ENCODE data around the gene F12.
A peak's percentile ranks its signal among the peaks of the same experiment; 100 is the strongest.

The F12 gene

GRCh38 chr5:177445917-177446199 is 36.5 kb upstream of the F12 start:
- Histone ChIP-seq H3K9me3 (ENCODE audit: insufficient read depth, low read depth, low read length) (peaks cover 6% of the 10 kb centered on the region), H3K36me3 (ENCODE audit: control insufficient read depth in 1 of 2, insufficient read depth in 2 of 2, low read length in 2 of 2) (peaks cover 14 to 16% of the 10 kb centered on the region in 2 experiments), H2BK120ac (ENCODE audit: insufficient read depth, low read length, poor library complexity) (no peak overlapping the region), H3K27ac (ENCODE audit: low read depth, low read length) (no peak overlapping the region), H4K8ac (ENCODE audit: low read depth, low read length) (peak overlapping the region; percentile 10), H3K14ac (ENCODE audit: low read length) (no peak overlapping the region), H3K9ac (ENCODE audit: low read length) (no peak overlapping the region), H3K4me3 (ENCODE audit: low read depth, low read length) (no peak overlapping the region), H4K91ac (ENCODE audit: low read depth, low read length) (no peak overlapping the region), H3K79me2 (ENCODE audit: control insufficient read depth, insufficient read depth, low read length, poor library complexity) (no peaks in the 10 kb centered on the region), H3K4me1 (ENCODE audit: control insufficient read depth in 1 of 2, insufficient read depth in 2 of 2, low read length in 2 of 2) (peaks cover 5 to 15% of the 10 kb centered on the region in 2 experiments), H2BK12ac (ENCODE audit: low read length) (no peak overlapping the region), H2BK5ac (ENCODE audit: low read depth, low read length, poor library complexity) (no peak overlapping the region), H3K79me1 (ENCODE audit: low read length) (peaks cover 2% of the 10 kb centered on the region), H2AFZ (ENCODE audit: insufficient read depth, low read length, poor library complexity) (no peak overlapping the region), H3K27me3 (ENCODE audit: insufficient read depth, low read length) (peaks cover 6% of the 10 kb centered on the region), H3K4me2 (ENCODE audit: low read length) (no peak overlapping the region), H2AK5ac (ENCODE audit: low read length) (no peak overlapping the region), H3K18ac (ENCODE audit: low read length) (no peak overlapping the region), H3K4ac (ENCODE audit: low read depth, low read length) (no peak overlapping the region), H4K12ac (ENCODE audit: low read depth, low read length) (no peak overlapping the region), H3K23ac (ENCODE audit: low read length) (no peak overlapping the region)
- WGBS (ENCODE audit: extremely low coverage, insufficient coverage, insufficient read length), result no CpG with 5 or more reads among the region's 8 CpGs
- DNase-seq, result no peak

DNA sequence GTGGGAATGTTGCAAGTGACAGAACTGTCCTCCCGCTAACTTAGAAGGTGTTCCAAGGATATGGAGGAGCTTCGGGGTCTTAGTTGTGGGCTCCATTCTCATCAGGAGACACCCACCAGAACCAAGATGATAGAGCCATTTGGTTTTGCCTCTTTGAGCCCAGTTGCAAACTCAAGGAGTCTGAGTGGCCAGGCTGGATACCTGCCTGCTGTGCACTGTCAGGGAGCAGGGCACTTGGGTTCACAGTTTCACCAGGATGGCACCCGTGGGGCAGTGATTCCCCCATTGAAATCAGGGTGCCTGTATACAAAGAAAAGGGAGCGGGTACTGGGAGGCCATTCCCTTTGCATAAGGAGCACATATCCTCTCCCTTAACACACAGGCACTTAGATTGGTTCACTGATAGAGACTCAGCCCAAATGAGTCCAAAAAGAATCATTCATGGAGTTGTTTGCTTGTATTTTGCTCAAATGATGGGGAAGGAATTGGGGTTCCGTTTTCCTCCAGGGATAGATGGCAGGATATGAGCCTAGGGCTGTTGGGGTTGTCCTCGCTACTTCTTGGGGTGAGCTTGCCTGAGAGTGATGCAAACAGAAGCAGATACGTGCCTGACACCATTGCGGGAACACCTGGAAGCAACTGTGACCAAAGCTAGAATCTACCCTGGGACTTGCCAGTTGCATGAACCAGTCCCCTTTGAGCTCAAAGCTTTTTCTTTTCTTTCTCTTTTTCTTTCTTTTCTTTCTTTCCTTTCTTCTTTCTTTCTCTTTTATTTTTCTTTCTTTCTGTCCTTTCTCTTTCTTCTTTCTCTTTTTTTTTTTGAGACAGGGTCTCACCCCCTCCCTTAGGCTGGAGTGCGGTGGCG is 35.9 kb upstream of the F12 start:
- Histone ChIP-seq H4K91ac (ENCODE audit: low read depth, low read length) (no peak overlapping the region), H3K4me3 (ENCODE audit: low read depth, low read length) (no peak overlapping the region), H2AFZ (ENCODE audit: insufficient read depth, low read length, poor library complexity) (no peak overlapping the region), H3K18ac (ENCODE audit: low read length) (no peak overlapping the region), H3K23ac (ENCODE audit: low read length) (no peak overlapping the region), H3K27ac (ENCODE audit: low read depth, low read length) (no peak overlapping the region), H3K27me3 (ENCODE audit: insufficient read depth, low read length) (peaks cover 6% of the 10 kb centered on the region), H3K9ac (ENCODE audit: low read length) (no peak overlapping the region), H2AK5ac (ENCODE audit: low read length) (no peak overlapping the region), H3K79me2 (ENCODE audit: control insufficient read depth, insufficient read depth, low read length, poor library complexity) (no peaks in the 10 kb centered on the region), H4K12ac (ENCODE audit: low read depth, low read length) (no peak overlapping the region), H3K4me2 (ENCODE audit: low read length) (no peak overlapping the region), H2BK5ac (ENCODE audit: low read depth, low read length, poor library complexity) (no peak overlapping the region), H3K4ac (ENCODE audit: low read depth, low read length) (no peak overlapping the region), H2BK120ac (ENCODE audit: insufficient read depth, low read length, poor library complexity) (no peak overlapping the region), H3K9me3 (ENCODE audit: insufficient read depth, low read depth, low read length) (peaks cover 6% of the 10 kb centered on the region), H3K4me1 (ENCODE audit: control insufficient read depth in 1 of 2, insufficient read depth in 2 of 2, low read length in 2 of 2) (peaks cover 5 to 15% of the 10 kb centered on the region in 2 experiments), H4K8ac (ENCODE audit: low read depth, low read length) (no peak overlapping the region), H3K36me3 (ENCODE audit: control insufficient read depth in 1 of 2, insufficient read depth in 2 of 2, low read length in 2 of 2) (peaks cover 19 to 20% of the 10 kb centered on the region in 2 experiments), H3K79me1 (ENCODE audit: low read length) (peaks cover 2% of the 10 kb centered on the region), H3K14ac (ENCODE audit: low read length) (no peak overlapping the region), H2BK12ac (ENCODE audit: low read length) (no peak overlapping the region)
- no CpG with 5 or more reads among the region's 10 CpGs for WGBS (ENCODE audit: extremely low coverage, insufficient coverage, insufficient read length)
- DNase-seq, result no peak

- Histone ChIP-seq H3K4ac (ENCODE audit: low read depth, low read length) (no peak overlapping the region), H3K4me1 (ENCODE audit: control insufficient read depth in 1 of 2, insufficient read depth in 2 of 2, low read length in 2 of 2) (peaks cover 5 to 15% of the 10 kb centered on the region in 2 experiments)
Observed at GRCh38 chr5:177444106-177445051, 35.0 kb upstream of the F12 start.

DNA sequence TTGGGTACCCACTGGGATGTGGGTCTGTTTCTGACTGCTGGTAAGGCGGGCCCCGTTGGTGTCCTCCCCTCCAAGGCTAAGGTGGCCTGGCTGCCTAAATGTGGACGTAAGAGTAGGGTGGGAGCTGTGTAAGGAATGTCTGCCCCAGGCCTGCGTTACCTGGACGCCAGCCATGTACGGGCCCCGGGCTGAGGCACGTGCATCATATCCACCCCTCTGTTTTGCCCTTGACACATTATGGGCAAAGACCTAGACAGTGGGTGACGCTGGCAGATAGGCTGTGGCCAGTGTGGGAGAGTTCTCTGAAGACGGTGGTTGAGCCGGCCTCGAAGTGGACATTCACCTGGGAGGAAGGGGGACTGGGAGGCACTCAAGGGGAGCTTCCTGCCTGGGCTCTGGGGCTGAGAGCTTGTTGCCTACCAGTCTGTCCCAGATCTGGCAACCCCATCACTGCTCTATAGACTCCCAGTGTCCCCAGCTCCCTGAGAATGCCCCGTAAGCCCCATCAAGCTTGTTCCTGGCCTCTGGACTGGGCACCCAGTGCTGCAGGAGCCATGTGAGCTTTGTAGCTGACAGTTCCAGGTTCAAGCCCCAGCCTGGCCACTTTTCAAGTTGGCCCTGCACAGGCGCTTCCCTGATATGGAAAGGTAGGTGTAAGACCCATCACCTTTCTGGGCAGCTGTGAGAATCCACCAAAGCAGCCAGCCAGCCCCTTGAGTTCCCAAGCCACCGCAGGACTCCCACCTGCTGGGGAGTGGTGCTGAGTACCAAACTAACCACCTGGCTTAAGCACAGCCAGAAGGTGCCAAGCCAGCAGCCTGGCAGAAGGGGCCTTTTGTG is 34.0 kb upstream of the F12 start:
- peaks cover 4% of the 10 kb centered on the region for H3K9me3 ChIP-seq (ENCODE audit: insufficient read depth, low read depth, low read length)
- no peak overlapping the region for H2BK5ac ChIP-seq (ENCODE audit: low read depth, low read length, poor library complexity)
- no peaks in the 10 kb centered on the region for H3K79me2 ChIP-seq (ENCODE audit: control insufficient read depth, insufficient read depth, low read length, poor library complexity)
- no peak overlapping the region for H3K4me2 ChIP-seq (ENCODE audit: low read length)
- peaks cover 22 to 23% of the 10 kb centered on the region in 2 experiments for H3K36me3 ChIP-seq (ENCODE audit: control insufficient read depth in 1 of 2, insufficient read depth in 2 of 2, low read length in 2 of 2)
- H4K12ac ChIP-seq (ENCODE audit: low read depth, low read length), result no peak overlapping the region
- no peak overlapping the region for H4K91ac ChIP-seq (ENCODE audit: low read depth, low read length)
- no CpG with 5 or more reads among the region's 15 CpGs for WGBS (ENCODE audit: extremely low coverage, insufficient coverage, insufficient read length)
- H3K18ac ChIP-seq (ENCODE audit: low read length), result no peak overlapping the region
- H3K27me3 ChIP-seq (ENCODE audit: insufficient read depth, low read length), result peaks cover 6% of the 10 kb centered on the region
- H3K9ac ChIP-seq (ENCODE audit: low read length), result no peak overlapping the region
- H3K14ac ChIP-seq (ENCODE audit: low read length), result no peak overlapping the region
- peaks cover 2% of the 10 kb centered on the region for H3K79me1 ChIP-seq (ENCODE audit: low read length)
- H2AK5ac ChIP-seq (ENCODE audit: low read length), result no peak overlapping the region
- no peak overlapping the region for H2BK120ac ChIP-seq (ENCODE audit: insufficient read depth, low read length, poor library complexity)
- H3K4ac ChIP-seq (ENCODE audit: low read depth, low read length), result no peak overlapping the region
- H3K23ac ChIP-seq (ENCODE audit: low read length), result no peak overlapping the region
- no peak overlapping the region for H2AFZ ChIP-seq (ENCODE audit: insufficient read depth, low read length, poor library complexity)
- H3K4me3 ChIP-seq (ENCODE audit: low read depth, low read length), result no peak overlapping the region
- no peak overlapping the region for H2BK12ac ChIP-seq (ENCODE audit: low read length)
- H3K4me1 ChIP-seq (ENCODE audit: control insufficient read depth in 1 of 2, insufficient read depth in 2 of 2, low read length in 2 of 2), result peaks cover 5 to 15% of the 10 kb centered on the region in 2 experiments
- no peak overlapping the region for H3K27ac ChIP-seq (ENCODE audit: low read depth, low read length)
- peak in 1 of 2 donors; percentile 25 for DNase-seq
- H4K8ac ChIP-seq (ENCODE audit: low read depth, low read length), result no peak overlapping the region

More at GRCh38 chr5:177444106-177445051, 35.0 kb upstream of the F12 start:
- H3K9me3 ChIP-seq (ENCODE audit: insufficient read depth, low read depth, low read length), result peaks cover 4% of the 10 kb centered on the region
- no peaks in the 10 kb centered on the region for H3K79me2 ChIP-seq (ENCODE audit: control insufficient read depth, insufficient read depth, low read length, poor library complexity)
- H3K27ac ChIP-seq (ENCODE audit: low read depth, low read length), result no peak overlapping the region
- H3K79me1 ChIP-seq (ENCODE audit: low read length), result peaks cover 2% of the 10 kb centered on the region
- no peak overlapping the region for H2BK12ac ChIP-seq (ENCODE audit: low read length)
- H3K14ac ChIP-seq (ENCODE audit: low read length), result no peak overlapping the region
- no peak overlapping the region for H4K12ac ChIP-seq (ENCODE audit: low read depth, low read length)
- no peak overlapping the region for H2AFZ ChIP-seq (ENCODE audit: insufficient read depth, low read length, poor library complexity)
- no peak overlapping the region for H2AK5ac ChIP-seq (ENCODE audit: low read length)
- no peak overlapping the region for H3K18ac ChIP-seq (ENCODE audit: low read length)
- H3K9ac ChIP-seq (ENCODE audit: low read length), result no peak overlapping the region
- no peak overlapping the region for H3K23ac ChIP-seq (ENCODE audit: low read length)
- peaks cover 19 to 21% of the 10 kb centered on the region in 2 experiments for H3K36me3 ChIP-seq (ENCODE audit: control insufficient read depth in 1 of 2, insufficient read depth in 2 of 2, low read length in 2 of 2)
- no peak overlapping the region for H2BK5ac ChIP-seq (ENCODE audit: low read depth, low read length, poor library complexity)
- no CpG with 5 or more reads among the region's 7 CpGs for WGBS (ENCODE audit: extremely low coverage, insufficient coverage, insufficient read length)
- H4K8ac ChIP-seq (ENCODE audit: low read depth, low read length), result no peak overlapping the region
- H3K4me2 ChIP-seq (ENCODE audit: low read length), result no peak overlapping the region
- peak in 1 of 2 donors; percentile 45 for DNase-seq
- no peak overlapping the region for H2BK120ac ChIP-seq (ENCODE audit: insufficient read depth, low read length, poor library complexity)
- H3K4me3 ChIP-seq (ENCODE audit: low read depth, low read length), result no peak overlapping the region
- H3K27me3 ChIP-seq (ENCODE audit: insufficient read depth, low read length), result peaks cover 6% of the 10 kb centered on the region
- no peak overlapping the region for H4K91ac ChIP-seq (ENCODE audit: low read depth, low read length)
